GM18868 (cell line): Measurements from ENCODE around the gene RAB8A.

Source experiments
- ATAC-seq: cut with Tn5 transposase; IDR thresholded peaks from one replicate; pipeline ENCODE4 v1.9.1; 2021; ENCODE audit warnings: mild to moderate bottlenecking, moderate library complexity; ENCODE audit not compliant: unreplicated experiment

Gene RAB8A

GRCh38 chr19:16136185-16136999 lies 24.7 kb downstream of the RAB8A start:
- no peak for ATAC-seq

- no peak for ATAC-seq
Observed at GRCh38 chr19:16139752-16140151, 28.1 kb downstream of the RAB8A start.

DNA sequence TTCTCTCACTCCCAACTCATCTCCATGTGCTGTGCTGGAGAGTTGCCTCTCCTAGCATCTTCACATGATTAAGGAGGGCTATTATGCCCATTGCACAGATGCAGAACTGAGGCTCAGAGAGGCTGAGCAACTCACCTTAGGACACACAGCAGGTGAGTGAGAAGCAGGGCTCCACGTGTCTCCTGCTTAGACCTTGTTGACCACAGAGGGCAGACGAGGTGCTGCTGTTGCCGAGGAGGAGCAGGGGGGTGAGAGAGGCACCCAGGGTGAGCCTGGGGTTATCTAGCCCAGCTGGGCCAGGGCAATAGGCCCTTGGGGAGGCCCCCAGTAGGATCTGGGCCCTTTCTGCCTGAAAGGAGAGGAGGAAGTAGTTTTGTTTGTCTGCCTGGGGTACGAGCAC lies 29.4 kb downstream of the RAB8A start:
- no peak for ATAC-seq

DNA sequence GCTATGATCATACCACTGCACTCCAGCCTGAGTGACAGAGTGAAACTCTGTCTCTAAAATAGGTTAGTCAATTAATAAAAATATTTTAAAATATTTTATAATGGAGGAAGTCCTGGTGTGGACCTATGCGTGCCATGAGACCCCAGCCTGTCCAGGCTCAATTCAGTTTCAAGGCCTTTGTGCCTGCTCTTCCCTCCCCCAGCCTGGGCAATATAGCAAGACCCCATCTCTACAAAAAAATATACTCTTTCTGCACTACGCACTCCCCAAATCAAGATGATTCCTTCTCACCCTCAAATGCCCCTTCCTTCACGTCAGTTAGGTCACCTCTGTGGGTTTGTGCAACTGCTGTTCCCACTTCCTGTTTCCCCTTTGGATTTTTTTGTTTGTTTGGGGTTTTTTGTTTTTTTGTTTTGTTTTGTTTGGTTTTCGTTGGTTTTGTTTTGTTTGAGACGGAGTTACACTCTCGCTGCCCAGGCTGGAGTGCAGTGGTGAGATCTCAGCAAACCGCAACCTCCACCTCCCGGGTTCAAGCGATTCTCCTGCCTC lies 30.4 kb downstream of the RAB8A start:
- ATAC-seq, result no peak

GRCh38 chr19:16143399-16144215 lies 31.9 kb downstream of the RAB8A start, which contains the start of gene HSH2D:
TSS of gene HSH2D (plus strand) at chr19:16143685. CDS start at chr19:16148751, 5,066 bp downstream.
- ATAC-seq, result peak; percentile 71

DNA sequence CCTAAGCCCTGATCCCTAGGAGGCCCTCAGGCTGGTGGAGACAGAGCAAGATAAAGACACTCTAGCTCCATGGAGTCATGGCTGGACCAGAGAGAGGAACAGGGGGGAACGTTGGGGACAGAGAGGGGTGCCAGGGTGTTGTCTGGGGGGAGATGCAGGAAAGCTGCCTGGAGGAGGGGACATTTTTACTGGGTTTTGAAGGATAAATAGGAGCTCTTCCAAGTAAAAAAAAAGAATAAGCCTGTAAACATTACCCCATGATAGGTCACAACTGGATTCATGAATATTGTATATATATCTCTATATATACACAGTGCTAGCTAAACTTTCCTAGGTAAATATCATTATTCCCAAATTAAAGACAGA lies 32.5 kb downstream of the RAB8A start:
- no peak for ATAC-seq

- no peak for ATAC-seq
Observed at GRCh38 chr19:16146112-16146511, 34.4 kb downstream of the RAB8A start.

DNA sequence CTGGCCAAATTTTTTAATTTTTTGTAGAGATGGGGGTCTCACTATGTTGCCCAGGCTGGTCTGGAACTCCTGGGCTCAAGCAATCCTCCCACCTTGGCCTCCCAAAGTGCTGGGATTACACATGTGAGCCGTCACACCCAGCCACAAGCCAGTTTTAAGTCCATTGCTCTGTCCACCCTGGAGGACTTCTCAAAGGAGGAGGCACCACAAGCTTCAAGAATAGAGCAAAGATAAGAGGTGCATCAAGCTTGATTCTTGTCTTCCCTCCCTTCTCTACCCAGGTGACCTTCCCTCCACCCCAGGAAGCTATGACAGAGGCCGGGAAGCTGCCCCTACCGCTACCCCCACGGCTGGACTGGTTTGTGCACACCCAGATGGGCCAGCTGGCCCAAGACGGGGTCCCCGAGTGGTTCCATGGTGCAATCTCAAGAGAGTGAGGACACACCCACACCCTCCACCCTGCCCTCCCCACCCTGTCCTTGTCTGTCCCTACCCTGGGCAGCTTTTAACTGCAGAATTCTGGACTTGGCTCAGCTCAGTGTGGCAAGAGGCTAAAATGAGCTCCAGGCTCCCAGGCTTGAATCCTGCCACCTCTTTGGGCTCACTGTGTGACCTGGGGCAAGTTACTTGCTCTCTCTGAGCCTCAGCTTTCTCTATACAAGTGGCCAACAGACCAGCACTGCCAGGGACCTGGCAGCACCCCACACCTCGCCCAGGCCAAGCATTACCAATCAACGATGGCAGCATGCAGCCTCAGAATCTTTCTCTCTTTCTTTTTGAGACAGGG lies 36.9 kb downstream of the RAB8A start:
- ATAC-seq, result no peak

DNA sequence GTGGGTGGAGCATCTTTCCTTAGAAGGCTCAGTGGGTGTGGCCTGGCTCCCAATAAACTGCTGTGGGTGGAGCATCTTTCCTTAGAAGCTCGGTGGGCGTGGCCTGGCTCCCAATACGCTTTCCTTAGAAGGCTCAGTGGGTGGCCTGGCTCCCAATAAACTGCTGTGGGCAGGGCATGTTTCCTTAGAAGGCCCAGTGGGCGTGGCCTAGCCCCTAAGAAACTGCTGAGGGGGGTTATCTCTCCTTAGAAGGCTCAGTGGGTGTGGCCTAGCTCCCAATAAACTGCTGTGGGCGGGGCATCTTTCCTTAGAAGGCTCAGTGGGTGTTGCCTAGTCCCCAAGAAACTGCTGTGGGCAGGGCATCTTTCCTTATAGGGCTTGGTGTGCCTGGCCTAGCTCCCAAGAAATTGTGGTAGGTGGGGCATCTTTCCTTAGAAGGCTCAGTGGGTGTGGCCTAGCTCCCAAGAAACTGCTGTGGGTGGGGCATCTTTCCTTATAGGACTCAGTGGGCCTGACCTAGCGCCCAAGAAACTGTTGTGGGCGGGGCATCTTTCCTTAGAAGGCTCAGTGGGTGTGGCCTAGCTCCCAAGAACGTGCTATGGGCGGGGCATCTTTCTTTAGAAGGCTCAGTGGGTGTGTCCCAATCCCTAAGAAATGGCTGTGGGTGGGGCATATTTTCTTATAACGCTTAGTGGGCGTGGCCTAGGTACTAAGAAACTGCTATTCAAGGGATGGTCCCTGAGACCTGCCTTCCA lies 42.1 kb downstream of the RAB8A start:
- ATAC-seq, result no peak

DNA sequence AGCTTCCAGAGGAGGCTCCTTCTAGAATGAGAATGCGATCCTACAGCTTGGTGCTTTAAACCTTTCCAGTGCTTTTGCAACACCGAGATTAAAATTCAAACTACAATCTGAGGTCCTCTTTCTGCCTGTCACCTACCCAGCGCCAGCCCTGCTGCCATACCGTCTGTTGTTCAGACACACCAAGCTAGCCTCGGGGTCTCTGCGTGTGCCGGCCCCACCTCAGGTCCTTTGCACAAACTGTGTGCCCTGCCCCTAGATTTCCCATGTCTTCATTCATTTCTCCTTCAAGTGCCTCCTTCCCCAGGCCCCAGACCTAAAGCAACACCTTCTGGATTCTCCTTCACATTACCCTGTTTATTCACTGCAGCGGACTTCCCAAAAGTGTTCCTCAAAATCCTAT lies 42.9 kb downstream of the RAB8A start:
- ATAC-seq, result no peak

DNA sequence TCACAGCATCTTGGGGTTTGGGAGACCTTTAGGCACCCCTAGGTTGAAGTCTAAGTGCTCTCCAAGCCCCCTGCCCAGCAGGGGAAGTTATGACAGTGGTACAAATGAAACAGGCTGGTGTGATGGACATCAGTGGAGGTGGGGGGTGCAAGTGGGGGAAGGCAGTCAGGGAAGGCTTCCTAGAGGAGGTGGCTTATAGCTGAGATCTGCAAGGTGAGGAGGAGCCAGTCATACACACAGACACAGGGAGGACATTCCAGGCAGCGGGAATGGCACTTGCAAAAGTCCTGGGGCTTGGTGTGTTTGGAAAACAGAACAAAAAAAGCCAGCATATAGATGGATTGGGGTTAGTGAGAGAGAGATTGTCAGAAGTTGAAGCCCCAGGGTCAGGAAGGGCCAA lies 43.4 kb downstream of the RAB8A start:
- no peak for ATAC-seq

DNA sequence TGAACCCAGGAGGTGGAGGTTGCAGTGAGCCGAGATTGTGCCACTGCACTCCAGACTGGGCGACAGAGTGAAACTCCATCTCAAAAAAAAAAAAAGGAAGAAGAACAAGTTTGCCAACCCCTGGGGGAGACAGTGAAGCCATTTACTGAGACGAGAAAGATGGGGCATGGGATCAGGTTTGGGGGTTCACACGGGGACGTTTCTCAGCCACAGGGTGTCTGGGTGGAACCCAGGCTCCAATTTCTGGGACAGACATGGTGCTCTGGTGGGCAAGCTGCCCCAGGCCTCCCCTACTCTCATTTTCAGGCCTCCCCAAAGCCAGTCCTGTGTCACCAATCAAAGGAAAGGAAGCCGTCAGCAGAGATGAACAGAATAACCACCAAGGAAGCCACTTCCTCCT lies 45.2 kb downstream of the RAB8A start:
- ATAC-seq, result no peak

- ATAC-seq, result no peak
Observed at GRCh38 chr19:16157601-16158000, 45.9 kb downstream of the RAB8A start.

DNA sequence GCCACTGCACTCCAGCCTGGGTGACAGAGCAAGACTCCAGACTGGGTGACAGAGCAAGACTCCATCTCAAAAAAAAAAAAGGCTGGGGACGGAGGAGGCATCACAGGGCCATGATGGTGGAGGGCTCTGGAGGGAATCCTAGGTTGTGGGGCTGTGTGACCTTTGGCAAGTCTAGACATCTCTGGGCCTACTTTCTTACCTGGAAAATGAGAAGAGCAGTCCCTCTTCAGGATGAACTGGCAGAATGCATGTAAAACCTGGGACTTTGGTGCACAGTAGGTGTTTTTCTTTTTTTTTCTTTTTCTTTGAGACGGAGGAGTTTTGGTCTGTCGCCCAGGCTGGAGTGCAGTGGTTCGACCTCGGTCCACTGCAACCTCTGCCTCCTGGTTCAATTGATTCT lies 48.0 kb downstream of the RAB8A start:
- no peak for ATAC-seq

DNA sequence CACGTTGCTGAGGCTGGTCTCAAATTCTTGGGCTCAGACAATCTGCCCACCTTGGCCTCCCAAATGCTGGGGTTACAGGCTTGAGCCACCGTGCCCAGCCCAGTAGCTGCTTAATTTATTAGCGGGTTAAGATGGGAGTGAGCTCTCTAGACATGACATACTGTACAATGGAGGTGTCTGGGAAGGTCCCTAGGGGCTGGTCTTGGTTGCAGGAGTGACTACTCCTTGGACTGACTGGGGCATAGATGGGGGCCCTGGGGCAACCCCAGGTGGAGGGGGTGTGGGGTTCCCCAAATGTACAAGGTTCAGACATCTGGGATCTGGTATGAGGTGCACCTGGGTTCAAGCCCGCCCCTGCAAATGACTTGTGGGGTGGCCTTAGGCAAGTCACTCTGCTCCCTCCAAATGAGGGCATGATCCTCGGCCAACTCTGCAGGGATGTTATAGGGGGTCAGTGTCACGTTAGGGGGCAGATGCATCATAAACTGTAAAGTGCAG lies 48.8 kb downstream of the RAB8A start:
- no peak for ATAC-seq

- ATAC-seq, result no peak
Observed at GRCh38 chr19:16160943-16161560, 49.4 kb downstream of the RAB8A start.

GRCh38 chr19:16161840-16162239 lies 50.2 kb downstream of the RAB8A start:
- no peak for ATAC-seq

DNA sequence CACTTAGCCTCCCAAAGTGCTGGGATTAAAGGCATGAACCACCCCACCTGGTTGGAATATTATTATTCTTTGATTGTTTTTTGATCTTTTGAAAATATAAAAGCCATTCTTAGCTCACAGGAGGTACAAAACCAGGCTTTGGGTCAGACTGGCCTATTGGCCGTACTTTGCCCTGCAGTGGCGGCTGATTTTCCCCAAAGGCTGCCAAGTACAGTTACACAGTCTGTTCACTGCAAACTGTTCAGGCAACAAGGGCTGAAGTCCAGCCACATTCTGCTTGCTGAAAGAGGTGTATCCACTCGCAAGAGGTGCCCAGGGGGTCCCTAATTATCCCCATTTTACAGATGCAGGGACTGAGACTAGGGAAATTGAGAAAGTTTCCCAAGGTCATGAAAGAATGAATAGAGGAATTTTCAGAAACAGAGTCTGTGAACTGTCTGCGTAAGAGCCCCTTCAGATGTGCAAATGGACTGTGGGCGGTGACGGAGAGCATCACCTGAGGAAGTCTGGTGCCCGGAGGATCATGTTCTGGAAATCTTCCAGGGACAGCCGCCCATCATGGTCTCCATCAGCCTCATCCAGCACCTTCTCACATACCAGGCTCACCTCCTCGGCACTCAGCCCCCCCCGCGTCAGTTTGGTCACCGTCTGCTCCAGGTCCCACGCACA lies 52.7 kb downstream of the RAB8A start:
- ATAC-seq, result no peak

DNA sequence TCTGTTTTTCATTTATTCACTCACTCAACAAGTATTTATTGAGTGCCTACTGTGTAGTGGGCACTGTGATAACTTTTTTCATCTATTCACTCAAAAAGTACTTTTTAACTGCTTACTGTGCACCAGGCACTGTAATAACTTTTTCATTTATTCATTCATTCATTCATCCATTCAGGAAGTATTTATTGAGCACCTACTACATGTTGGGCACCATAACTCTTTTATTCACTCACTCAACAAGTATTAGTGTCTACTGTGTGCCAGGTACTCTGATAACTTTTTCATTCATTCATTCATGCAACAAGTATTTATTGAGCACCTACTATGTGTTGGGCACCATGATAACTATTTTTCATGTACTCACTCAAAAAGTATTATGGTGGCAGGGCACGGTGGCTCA lies 54.7 kb downstream of the RAB8A start:
- ATAC-seq, result no peak
